Astrocyte (in vitro differentiated cells and primary cell): ENCODE data around the gene MRPS11. TPM values are rescaled to one million over a fixed set of nuclear protein-coding genes. Genes with fewer than 3 reads are reported as not detected.

Experiments used
- DNase-seq: peaks from one replicate; pipeline ENCODE4 v3.0.0-alpha.2; 2010; ENCODE audit warnings: low read depth
- FAIRE-seq: peaks from 2 replicates; lab custom pipeline; 2011; peaks lifted over from hg19 to GRCh38; lab: Jason Lieb, UNC
- H2AFZ ChIP-seq: 2 replicates; pipeline ENCODE4 v1.6.0; 2012; ENCODE audit warnings: low read depth, low read length, inconsistent platforms
- H3K27ac ChIP-seq: 2 replicates; pipeline ENCODE4 v1.5.1; 2011; ENCODE audit warnings: low read depth, low read length, inconsistent platforms
- H3K27me3 ChIP-seq: 2 replicates; pipeline ENCODE4 v1.6.0; 2011; ENCODE audit warnings: low read length, inconsistent platforms; ENCODE audit not compliant: insufficient read depth
- H3K36me3 ChIP-seq: 2 replicates; pipeline ENCODE4 v1.5.1; 2011; ENCODE audit warnings: low read length, inconsistent platforms; ENCODE audit not compliant: insufficient read depth
- H3K4me1 ChIP-seq: 2 replicates; pipeline ENCODE4 v1.5.1; 2011; ENCODE audit warnings: low read length, inconsistent platforms; ENCODE audit not compliant: insufficient read depth
- H3K4me2 ChIP-seq: 2 replicates; pipeline ENCODE4 v1.6.0; 2012; ENCODE audit warnings: low read length, inconsistent platforms
- H3K4me3 ChIP-seq: 2 replicates; pipeline ENCODE4 v1.5.1; 2011; ENCODE audit warnings: low read depth, mild to moderate bottlenecking, low read length, inconsistent platforms; ENCODE audit not compliant: insufficient read depth
- H3K79me2 ChIP-seq: 2 replicates; pipeline ENCODE4 v1.6.0; 2012; ENCODE audit warnings: mild to moderate bottlenecking, low read length, inconsistent platforms; ENCODE audit not compliant: insufficient read depth
- H3K9ac ChIP-seq: 2 replicates; pipeline ENCODE4 v1.6.0; 2012; ENCODE audit warnings: mild to moderate bottlenecking, low read length, inconsistent platforms
- H3K9me3 ChIP-seq: 2 replicates; pipeline ENCODE4 v1.5.1; 2012; ENCODE audit warnings: low read depth, mild to moderate bottlenecking, low read length, inconsistent platforms; ENCODE audit not compliant: insufficient read depth
- H4K20me1 ChIP-seq: 2 replicates; pipeline ENCODE4 v1.6.0; 2012; ENCODE audit warnings: low read length, inconsistent platforms; ENCODE audit not compliant: insufficient read depth
- H3K27ac Mint-ChIP-seq: one replicate; pipeline ENCODE4 v1.8.0; 2021; ENCODE audit warnings: mild to moderate bottlenecking, mixed read lengths; ENCODE audit not compliant: unreplicated experiment
- H3K27me3 Mint-ChIP-seq: one replicate; pipeline ENCODE4 v1.8.0; 2021; ENCODE audit warnings: low read depth, mixed read lengths; ENCODE audit not compliant: unreplicated experiment
- H3K36me3 Mint-ChIP-seq: one replicate; pipeline ENCODE4 v1.8.0; 2021; ENCODE audit warnings: low read depth, mixed read lengths; ENCODE audit not compliant: unreplicated experiment
- H3K4me1 Mint-ChIP-seq: one replicate; pipeline ENCODE4 v1.8.0; 2021; ENCODE audit warnings: low read depth, mixed read lengths; ENCODE audit not compliant: unreplicated experiment
- H3K4me3 Mint-ChIP-seq: one replicate; pipeline ENCODE4 v1.8.0; 2021; ENCODE audit warnings: mild to moderate bottlenecking, moderate library complexity, mixed read lengths; ENCODE audit not compliant: unreplicated experiment
- H3K9me3 Mint-ChIP-seq: one replicate; pipeline ENCODE4 v1.8.0; 2021; ENCODE audit warnings: mild to moderate bottlenecking, mixed read lengths; ENCODE audit not compliant: unreplicated experiment
- EZH2 ChIP-seq: IDR thresholded peaks from 2 replicates; pipeline ENCODE4 v1.6.1; 2012; ENCODE audit warnings: mild to moderate bottlenecking, low read length, inconsistent platforms; ENCODE audit not compliant: insufficient read depth
- total RNA-seq: library from RNA; stranded (reverse); gene quantifications from 2 replicates; pipeline ENCODE4 v1.2.1, GENCODE V29; 2021
- TF ChIP-seq, protein P1 (sequence below): IDR thresholded peaks from 2 replicates; pipeline ENCODE4 v1.5.1; 2011; ENCODE audit warnings: low read depth, mild to moderate bottlenecking, inconsistent platforms, low read length, moderate library complexity; ENCODE audit not compliant: insufficient read depth

Gene MRPS11
- total RNA-seq, 1 donor from 2014 or later, result 50.7 TPM

DNA sequence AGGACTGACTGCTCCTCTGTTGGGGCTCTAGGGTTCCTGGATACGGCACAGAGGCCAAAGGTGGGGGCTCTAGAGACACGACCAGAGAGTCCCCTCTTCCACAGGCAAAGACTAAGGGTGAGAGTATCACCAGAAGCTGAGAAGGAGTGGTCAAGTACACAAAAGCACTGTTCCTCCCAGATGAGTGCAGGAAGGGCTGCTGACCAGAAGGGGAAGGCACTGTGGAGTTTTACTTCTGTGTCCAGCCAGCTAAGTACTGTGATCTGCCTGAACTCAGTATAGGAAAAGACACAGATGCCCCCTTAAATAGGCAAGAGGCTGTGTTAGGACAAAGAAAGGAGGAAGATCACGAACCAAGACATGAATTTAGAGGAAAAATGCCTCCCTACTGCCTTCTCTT is 11.7 kb downstream of the MRPS11 start:
- H3K36me3 ChIP-seq, result peaks cover 7% of the 10 kb centered on the region
- H3K4me1 Mint-ChIP-seq, result no peaks in the 10 kb centered on the region
- DNase-seq, result no peak
- TF ChIP-seq, protein P1, sequence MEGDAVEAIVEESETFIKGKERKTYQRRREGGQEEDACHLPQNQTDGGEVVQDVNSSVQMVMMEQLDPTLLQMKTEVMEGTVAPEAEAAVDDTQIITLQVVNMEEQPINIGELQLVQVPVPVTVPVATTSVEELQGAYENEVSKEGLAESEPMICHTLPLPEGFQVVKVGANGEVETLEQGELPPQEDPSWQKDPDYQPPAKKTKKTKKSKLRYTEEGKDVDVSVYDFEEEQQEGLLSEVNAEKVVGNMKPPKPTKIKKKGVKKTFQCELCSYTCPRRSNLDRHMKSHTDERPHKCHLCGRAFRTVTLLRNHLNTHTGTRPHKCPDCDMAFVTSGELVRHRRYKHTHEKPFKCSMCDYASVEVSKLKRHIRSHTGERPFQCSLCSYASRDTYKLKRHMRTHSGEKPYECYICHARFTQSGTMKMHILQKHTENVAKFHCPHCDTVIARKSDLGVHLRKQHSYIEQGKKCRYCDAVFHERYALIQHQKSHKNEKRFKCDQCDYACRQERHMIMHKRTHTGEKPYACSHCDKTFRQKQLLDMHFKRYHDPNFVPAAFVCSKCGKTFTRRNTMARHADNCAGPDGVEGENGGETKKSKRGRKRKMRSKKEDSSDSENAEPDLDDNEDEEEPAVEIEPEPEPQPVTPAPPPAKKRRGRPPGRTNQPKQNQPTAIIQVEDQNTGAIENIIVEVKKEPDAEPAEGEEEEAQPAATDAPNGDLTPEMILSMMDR, result no peak
- TF ChIP-seq EZH2, result no peak
- H3K4me3 ChIP-seq, result no peak overlapping the region
- peaks cover 12% of the 10 kb centered on the region for H4K20me1 ChIP-seq
- H3K4me2 ChIP-seq, result no peak overlapping the region
- peaks cover 3% of the 10 kb centered on the region for H3K27me3 ChIP-seq
- H3K4me1 ChIP-seq, result no peaks in the 10 kb centered on the region
- no peak overlapping the region for H3K4me3 Mint-ChIP-seq
- H3K9me3 ChIP-seq, result no peaks in the 10 kb centered on the region
- H3K27ac ChIP-seq, result no peak overlapping the region
- no peaks in the 10 kb centered on the region for H3K9me3 Mint-ChIP-seq
- peaks cover 2% of the 10 kb centered on the region for H3K36me3 Mint-ChIP-seq
- no peaks in the 10 kb centered on the region for H3K79me2 ChIP-seq
- no peak for FAIRE-seq
- H2AFZ ChIP-seq, result no peak overlapping the region
- H3K27me3 Mint-ChIP-seq, result peaks cover 3% of the 10 kb centered on the region
- no peak overlapping the region for H3K9ac ChIP-seq
- no peak overlapping the region for H3K27ac Mint-ChIP-seq

- Mint-ChIP-seq H3K9me3 (no peaks in the 10 kb centered on the region), H3K27me3 (peaks cover 3% of the 10 kb centered on the region), H3K36me3 (peaks cover 2% of the 10 kb centered on the region), H3K4me3 (no peak overlapping the region), H3K27ac (no peak overlapping the region), H3K4me1 (no peaks in the 10 kb centered on the region)
- Histone ChIP-seq H3K27me3 (peaks cover 3% of the 10 kb centered on the region), H3K9ac (no peak overlapping the region), H2AFZ (no peak overlapping the region), H3K36me3 (peaks cover 7% of the 10 kb centered on the region), H3K79me2 (no peaks in the 10 kb centered on the region), H3K4me1 (no peaks in the 10 kb centered on the region), H4K20me1 (peaks cover 12% of the 10 kb centered on the region), H3K4me2 (no peak overlapping the region), H3K27ac (no peak overlapping the region), H3K9me3 (no peaks in the 10 kb centered on the region), H3K4me3 (no peak overlapping the region)
- FAIRE-seq (no peak), DNase-seq (no peak)
- no peak for TF ChIP-seq EZH2
- TF ChIP-seq, protein P1, result no peak
Measured at GRCh38 chr15:88480981-88481380, 13.5 kb downstream of the MRPS11 start.

DNA sequence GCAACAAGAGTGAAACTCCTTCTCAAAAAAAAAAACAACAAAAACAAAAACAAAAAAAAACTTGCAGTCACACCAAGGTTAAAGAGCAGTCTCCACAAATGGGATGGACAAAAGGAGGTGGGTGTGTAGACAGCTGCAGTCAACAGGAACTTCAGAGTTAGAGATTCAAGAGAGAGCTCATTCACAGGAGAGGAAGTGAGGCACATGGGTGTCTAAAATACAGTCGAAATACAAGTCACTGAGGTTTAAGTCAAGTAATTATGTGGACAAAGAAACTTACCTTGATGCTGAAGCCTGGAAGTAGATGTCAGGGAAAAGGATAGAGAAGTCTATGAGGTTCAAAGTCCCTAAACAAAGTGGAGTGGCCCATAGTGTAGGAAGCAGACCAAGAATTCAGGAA is 14.8 kb downstream of the MRPS11 start:
- Histone ChIP-seq H3K4me1 (no peaks in the 10 kb centered on the region), H3K27me3 (peaks cover 3% of the 10 kb centered on the region), H3K79me2 (no peaks in the 10 kb centered on the region), H3K9me3 (no peaks in the 10 kb centered on the region), H4K20me1 (peaks cover 5% of the 10 kb centered on the region), H3K4me2 (no peak overlapping the region), H3K4me3 (no peak overlapping the region), H2AFZ (no peak overlapping the region), H3K9ac (no peak overlapping the region), H3K27ac (no peak overlapping the region), H3K36me3 (peaks cover 7% of the 10 kb centered on the region)
- H3K27me3 Mint-ChIP-seq, result peaks cover 4% of the 10 kb centered on the region
- no peak overlapping the region for H3K4me3 Mint-ChIP-seq
- DNase-seq (no peak), FAIRE-seq (no peak)
- H3K9me3 Mint-ChIP-seq, result no peaks in the 10 kb centered on the region
- TF ChIP-seq, protein P1, result no peak
- TF ChIP-seq EZH2, result no peak
- H3K36me3 Mint-ChIP-seq, result no peaks in the 10 kb centered on the region
- peaks cover 2% of the 10 kb centered on the region for H3K4me1 Mint-ChIP-seq
- H3K27ac Mint-ChIP-seq, result no peak overlapping the region
